ENCODE results near the gene SRGAP1. TPM values are rescaled to one million over a fixed set of nuclear protein-coding genes. Genes with fewer than 3 reads are reported as not detected.
"Not testable (repeated sequence)": the region's sequence is repeated elsewhere in the genome, so short reads cannot be mapped to it uniquely, and the experiment has no call there.

The SRGAP1 gene
- total and polyA plus RNA-seq, 4 donors: 13.9 to 17.3 (median 15.2) TPM

DNA sequence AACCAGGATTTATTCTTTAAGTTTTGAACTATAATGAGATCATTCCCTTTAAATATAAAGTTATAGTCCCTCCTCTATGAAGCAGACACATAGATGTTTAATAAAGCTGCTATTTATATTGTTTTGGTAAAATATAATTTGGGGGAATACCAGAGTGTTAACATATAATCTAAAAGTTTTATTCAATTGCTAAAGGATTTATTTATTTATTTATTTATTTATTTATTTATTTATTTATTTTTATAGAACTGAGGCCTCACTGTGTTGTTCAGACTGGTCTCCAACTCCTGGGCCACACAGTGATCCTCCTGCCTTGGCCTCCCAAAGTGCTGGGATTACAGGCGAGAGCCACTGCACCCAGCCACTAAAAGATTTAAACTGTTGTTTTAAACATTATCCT lies 278.9 kb downstream of the SRGAP1 start:
- Histone ChIP-seq H3K27me3 (ENCODE audit: control insufficient read depth, insufficient read depth, low read length) (no peaks in the 10 kb centered on the region), H3K4me1 (ENCODE audit: control insufficient read depth, insufficient read depth, low read length) (no peaks in the 10 kb centered on the region), H3K9me3 (ENCODE audit: control insufficient read depth, insufficient read depth, low read length) (no peaks in the 10 kb centered on the region), H3K4me3 (ENCODE audit: low read depth, low read length) (no peak overlapping the region), H3K27ac (ENCODE audit: low read depth, low read length) (no peak overlapping the region), H3K36me3 (ENCODE audit: control insufficient read depth, insufficient read depth, low read length) (peaks cover 8% of the 10 kb centered on the region)
- DNase-seq (ENCODE audit: low read depth in 4 of 6, low spot score in 6 of 6): no peak
- WGBS (ENCODE audit: insufficient coverage): no CpG with 5 or more reads among the region's 1 CpG

DNA sequence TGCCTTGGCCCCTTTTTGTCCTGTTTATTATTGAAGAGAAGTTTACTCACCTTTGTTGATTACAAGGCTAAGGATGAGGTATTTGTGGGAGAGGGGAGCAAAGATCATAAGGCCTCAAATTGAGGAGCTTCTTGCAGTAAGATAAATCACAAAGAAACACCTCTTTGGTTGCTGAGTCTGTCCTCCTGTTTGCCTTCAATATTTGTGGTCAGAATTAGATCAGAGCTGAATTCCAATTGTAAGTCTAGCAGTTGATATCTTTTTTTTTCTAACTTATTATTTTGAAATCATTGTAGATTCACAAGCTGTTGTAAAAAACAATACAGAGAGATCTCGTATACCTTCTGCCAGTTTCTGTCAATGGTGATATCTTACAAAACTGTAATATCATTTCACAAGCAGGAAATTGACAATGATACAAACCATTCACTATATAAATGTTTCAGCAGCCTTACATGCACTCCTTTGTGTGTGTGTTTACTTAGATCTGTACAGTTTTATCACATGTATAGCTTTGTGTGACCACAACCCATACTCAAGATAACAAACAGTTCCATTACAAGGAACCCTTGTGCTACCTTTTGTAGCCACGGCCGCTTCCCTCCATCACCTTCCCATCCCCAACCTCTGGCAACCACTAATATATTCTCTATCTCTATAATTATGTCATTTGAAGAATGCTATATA lies 280.2 kb downstream of the SRGAP1 start:
- no CpG with 5 or more reads among the region's 3 CpGs for WGBS (ENCODE audit: insufficient coverage)
- DNase-seq (ENCODE audit: low read depth in 4 of 6, low spot score in 6 of 6): no peak
- no peak overlapping the region for H3K27ac ChIP-seq (ENCODE audit: low read depth, low read length)
- peaks cover 10% of the 10 kb centered on the region for H3K36me3 ChIP-seq (ENCODE audit: control insufficient read depth, insufficient read depth, low read length)
- no peak overlapping the region for H3K4me3 ChIP-seq (ENCODE audit: low read depth, low read length)
- no peaks in the 10 kb centered on the region for H3K4me1 ChIP-seq (ENCODE audit: control insufficient read depth, insufficient read depth, low read length)
- H3K9me3 ChIP-seq (ENCODE audit: control insufficient read depth, insufficient read depth, low read length): no peaks in the 10 kb centered on the region
- H3K27me3 ChIP-seq (ENCODE audit: control insufficient read depth, insufficient read depth, low read length): no peaks in the 10 kb centered on the region

DNA sequence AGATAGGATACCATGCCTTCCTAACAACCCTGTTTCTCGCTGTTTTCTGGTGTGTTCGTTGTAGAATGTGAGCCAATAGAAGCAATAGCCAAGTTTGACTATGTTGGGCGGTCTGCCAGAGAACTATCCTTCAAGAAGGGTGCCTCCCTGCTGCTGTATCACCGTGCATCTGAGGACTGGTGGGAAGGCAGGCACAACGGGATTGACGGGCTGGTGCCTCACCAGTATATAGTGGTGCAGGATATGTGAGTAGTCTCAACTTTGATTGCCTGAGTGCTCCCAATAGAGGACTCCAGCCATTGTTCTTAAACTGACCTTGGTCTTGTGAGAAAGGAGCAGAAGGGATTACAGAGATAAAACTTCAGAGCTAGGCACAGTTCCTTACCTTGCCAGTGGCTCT lies 281.4 kb downstream of the SRGAP1 start:
- 67% methylated on average over 5 of the region's 6 CpGs for WGBS (ENCODE audit: insufficient coverage)
- no peaks in the 10 kb centered on the region for H3K27me3 ChIP-seq (ENCODE audit: control insufficient read depth, insufficient read depth, low read length)
- peaks cover 10% of the 10 kb centered on the region for H3K36me3 ChIP-seq (ENCODE audit: control insufficient read depth, insufficient read depth, low read length)
- no peak overlapping the region for H3K4me3 ChIP-seq (ENCODE audit: low read depth, low read length)
- H3K27ac ChIP-seq (ENCODE audit: low read depth, low read length): no peak overlapping the region
- H3K9me3 ChIP-seq (ENCODE audit: control insufficient read depth, insufficient read depth, low read length): no peaks in the 10 kb centered on the region
- DNase-seq (ENCODE audit: low read depth in 4 of 6, low spot score in 6 of 6): peak in 2 of 6 donors; percentile 27 to 78
- H3K4me1 ChIP-seq (ENCODE audit: control insufficient read depth, insufficient read depth, low read length): no peaks in the 10 kb centered on the region

DNA sequence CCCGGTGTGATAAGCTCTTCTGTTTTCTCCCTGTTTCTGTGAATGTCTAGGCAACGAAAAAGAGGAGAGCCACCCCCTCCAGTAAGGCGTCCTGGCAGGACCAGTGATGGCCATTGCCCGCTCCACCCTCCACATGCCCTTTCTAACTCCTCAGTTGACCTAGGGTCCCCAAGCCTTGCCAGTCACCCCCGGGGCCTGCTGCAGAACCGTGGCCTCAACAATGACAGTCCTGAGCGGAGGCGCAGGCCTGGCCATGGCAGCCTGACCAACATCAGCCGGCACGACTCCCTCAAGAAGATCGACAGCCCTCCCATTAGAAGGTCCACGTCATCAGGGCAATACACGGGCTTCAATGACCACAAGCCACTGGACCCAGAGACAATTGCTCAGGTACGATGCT lies 283.3 kb downstream of the SRGAP1 start:
- Histone ChIP-seq H3K27me3 (ENCODE audit: control insufficient read depth, insufficient read depth, low read length) (no peaks in the 10 kb centered on the region), H3K4me1 (ENCODE audit: control insufficient read depth, insufficient read depth, low read length) (no peaks in the 10 kb centered on the region), H3K36me3 (ENCODE audit: control insufficient read depth, insufficient read depth, low read length) (peaks cover 10% of the 10 kb centered on the region), H3K9me3 (ENCODE audit: control insufficient read depth, insufficient read depth, low read length) (no peaks in the 10 kb centered on the region), H3K27ac (ENCODE audit: low read depth, low read length) (no peak overlapping the region), H3K4me3 (ENCODE audit: low read depth, low read length) (no peak overlapping the region)
- DNase-seq (ENCODE audit: low read depth in 4 of 6, low spot score in 6 of 6): no peak
- 95% methylated on average over 10 of the region's 14 CpGs for WGBS (ENCODE audit: insufficient coverage)

DNA sequence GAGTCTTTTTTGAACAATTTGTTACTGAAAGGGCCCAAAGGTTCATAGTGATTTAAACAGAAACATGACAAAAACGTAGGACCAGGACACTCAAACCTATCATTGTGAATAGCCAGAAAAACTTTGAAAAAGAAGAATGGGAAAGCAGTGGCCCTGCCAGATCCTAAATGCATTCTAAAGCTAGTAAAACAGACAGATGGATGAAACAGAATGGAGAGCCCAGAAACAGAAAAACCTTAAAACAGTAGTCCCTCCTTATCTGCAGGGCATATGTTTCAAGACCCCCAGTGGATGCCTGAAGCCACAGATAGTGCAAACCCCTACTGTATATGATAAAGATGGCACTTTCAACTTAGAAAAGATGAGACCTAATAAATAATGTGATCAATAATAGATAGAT lies 283.9 kb downstream of the SRGAP1 start:
- Histone ChIP-seq H3K27me3 (ENCODE audit: control insufficient read depth, insufficient read depth, low read length) (no peaks in the 10 kb centered on the region), H3K9me3 (ENCODE audit: control insufficient read depth, insufficient read depth, low read length) (peaks cover 3% of the 10 kb centered on the region), H3K36me3 (ENCODE audit: control insufficient read depth, insufficient read depth, low read length) (peaks cover 10% of the 10 kb centered on the region), H3K4me1 (ENCODE audit: control insufficient read depth, insufficient read depth, low read length) (no peaks in the 10 kb centered on the region), H3K4me3 (ENCODE audit: low read depth, low read length) (no peak overlapping the region), H3K27ac (ENCODE audit: low read depth, low read length) (no peak overlapping the region)
- DNase-seq (ENCODE audit: low read depth in 4 of 6, low spot score in 6 of 6): peak in 1 of 6 donors; percentile 69
- WGBS (ENCODE audit: insufficient coverage): no CpG with 5 or more reads among the region's 1 CpG

DNA sequence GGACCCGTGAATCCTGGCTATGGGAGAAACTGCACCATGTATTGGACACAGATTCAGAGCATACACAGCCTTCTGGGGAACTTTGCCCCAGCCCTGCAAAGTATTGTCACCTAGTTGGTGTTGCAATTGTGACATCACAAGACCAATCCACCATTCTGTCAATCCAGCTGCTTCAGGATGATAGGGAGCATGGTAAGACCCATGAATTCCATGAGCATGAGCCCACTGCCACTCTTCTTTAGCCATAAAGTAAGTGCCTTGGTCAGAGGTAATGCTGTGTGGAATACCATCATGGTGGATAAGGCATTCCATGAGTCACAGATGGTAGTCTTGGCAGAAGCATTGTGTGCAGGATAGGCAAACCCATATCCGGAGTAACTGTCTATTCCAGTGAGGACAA lies 286.0 kb downstream of the SRGAP1 start:
- H3K4me3 ChIP-seq (ENCODE audit: low read depth, low read length); H3K27me3 ChIP-seq (ENCODE audit: control insufficient read depth, insufficient read depth, low read length); H3K36me3 ChIP-seq (ENCODE audit: control insufficient read depth, insufficient read depth, low read length); H3K9me3 ChIP-seq (ENCODE audit: control insufficient read depth, insufficient read depth, low read length); H3K4me1 ChIP-seq (ENCODE audit: control insufficient read depth, insufficient read depth, low read length); H3K27ac ChIP-seq (ENCODE audit: low read depth, low read length); DNase-seq (ENCODE audit: low read depth in 4 of 6, low spot score in 6 of 6): not testable (repeated sequence)
- WGBS (ENCODE audit: insufficient coverage): 92% methylated on average over 2 of the region's 2 CpGs

DNA sequence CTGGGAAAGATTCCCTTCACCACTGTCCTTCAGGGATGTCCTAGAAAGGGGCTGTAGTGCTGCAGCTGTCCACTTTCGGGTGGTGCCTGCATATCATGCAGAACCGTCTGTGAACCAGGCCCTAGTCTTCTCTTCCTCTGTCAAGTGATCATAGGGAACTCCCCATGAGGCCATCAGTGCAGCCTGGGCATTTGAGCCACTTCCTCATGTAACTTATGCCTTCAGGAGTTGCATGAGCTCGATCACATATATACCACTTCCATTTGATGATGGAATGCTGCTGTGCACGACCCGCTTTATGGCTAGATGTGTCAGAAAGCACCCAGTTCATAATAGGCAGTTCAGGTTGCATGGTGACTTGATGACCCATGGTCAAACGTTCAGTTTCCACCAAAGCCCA lies 287.0 kb downstream of the SRGAP1 start:
- DNase-seq (ENCODE audit: low read depth in 4 of 6, low spot score in 6 of 6); H3K36me3 ChIP-seq (ENCODE audit: control insufficient read depth, insufficient read depth, low read length); H3K27ac ChIP-seq (ENCODE audit: low read depth, low read length); H3K9me3 ChIP-seq (ENCODE audit: control insufficient read depth, insufficient read depth, low read length); H3K4me3 ChIP-seq (ENCODE audit: low read depth, low read length); H3K4me1 ChIP-seq (ENCODE audit: control insufficient read depth, insufficient read depth, low read length); H3K27me3 ChIP-seq (ENCODE audit: control insufficient read depth, insufficient read depth, low read length): not testable (repeated sequence)
- 100% methylated on average over 5 of the region's 6 CpGs for WGBS (ENCODE audit: insufficient coverage)

DNA sequence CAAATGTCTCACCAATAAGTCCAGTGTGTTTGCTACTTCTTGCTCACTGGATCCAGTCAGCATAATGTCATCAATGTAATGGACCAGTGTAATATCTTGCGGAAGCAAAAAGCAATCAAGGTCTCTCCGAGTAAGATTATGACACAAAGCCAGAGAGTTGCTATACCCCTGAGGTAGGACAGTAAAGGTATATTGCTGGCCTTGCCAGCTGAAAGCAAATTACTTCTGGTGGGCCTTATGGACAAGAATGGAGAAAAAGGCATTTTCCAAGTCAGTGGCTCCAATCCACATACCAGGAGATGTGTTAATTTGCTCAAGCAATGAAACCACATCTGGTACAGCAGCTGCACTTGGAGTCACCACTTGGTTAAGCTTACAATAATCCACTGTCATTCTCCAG lies 288.2 kb downstream of the SRGAP1 start:
- H3K27me3 ChIP-seq (ENCODE audit: control insufficient read depth, insufficient read depth, low read length); H3K9me3 ChIP-seq (ENCODE audit: control insufficient read depth, insufficient read depth, low read length); H3K4me1 ChIP-seq (ENCODE audit: control insufficient read depth, insufficient read depth, low read length); H3K4me3 ChIP-seq (ENCODE audit: low read depth, low read length); H3K36me3 ChIP-seq (ENCODE audit: control insufficient read depth, insufficient read depth, low read length); H3K27ac ChIP-seq (ENCODE audit: low read depth, low read length); DNase-seq (ENCODE audit: low read depth in 4 of 6, low spot score in 6 of 6): not testable (repeated sequence)
- 100% methylated on average over 2 of the region's 2 CpGs for WGBS (ENCODE audit: insufficient coverage)

DNA sequence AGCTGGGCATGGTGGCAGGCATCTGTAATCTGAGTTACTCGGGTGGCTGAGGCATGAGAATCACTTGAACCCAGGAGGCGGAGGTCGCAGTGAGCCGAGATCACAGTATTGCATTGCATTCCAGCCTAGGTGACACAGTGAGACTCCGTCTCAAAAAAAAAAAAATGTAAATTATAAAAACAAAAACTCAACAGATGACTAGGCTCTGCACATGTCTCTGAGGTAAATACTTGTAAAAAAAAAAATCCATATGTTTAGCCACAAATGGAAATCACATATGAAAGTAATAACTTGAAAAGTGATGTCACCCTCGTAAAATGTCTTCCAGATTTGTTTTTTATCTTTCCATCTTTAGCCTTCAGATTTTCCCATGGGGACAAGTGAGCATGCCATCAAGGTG lies 292.6 kb downstream of the SRGAP1 start:
- no peak overlapping the region for H3K4me3 ChIP-seq (ENCODE audit: low read depth, low read length)
- DNase-seq (ENCODE audit: low read depth in 4 of 6, low spot score in 6 of 6): no peak
- H3K9me3 ChIP-seq (ENCODE audit: control insufficient read depth, insufficient read depth, low read length): peaks cover 5% of the 10 kb centered on the region
- no CpG with 5 or more reads among the region's 6 CpGs for WGBS (ENCODE audit: insufficient coverage)
- no peak overlapping the region for H3K27ac ChIP-seq (ENCODE audit: low read depth, low read length)
- H3K27me3 ChIP-seq (ENCODE audit: control insufficient read depth, insufficient read depth, low read length): no peaks in the 10 kb centered on the region
- H3K36me3 ChIP-seq (ENCODE audit: control insufficient read depth, insufficient read depth, low read length): no peaks in the 10 kb centered on the region
- no peaks in the 10 kb centered on the region for H3K4me1 ChIP-seq (ENCODE audit: control insufficient read depth, insufficient read depth, low read length)

DNA sequence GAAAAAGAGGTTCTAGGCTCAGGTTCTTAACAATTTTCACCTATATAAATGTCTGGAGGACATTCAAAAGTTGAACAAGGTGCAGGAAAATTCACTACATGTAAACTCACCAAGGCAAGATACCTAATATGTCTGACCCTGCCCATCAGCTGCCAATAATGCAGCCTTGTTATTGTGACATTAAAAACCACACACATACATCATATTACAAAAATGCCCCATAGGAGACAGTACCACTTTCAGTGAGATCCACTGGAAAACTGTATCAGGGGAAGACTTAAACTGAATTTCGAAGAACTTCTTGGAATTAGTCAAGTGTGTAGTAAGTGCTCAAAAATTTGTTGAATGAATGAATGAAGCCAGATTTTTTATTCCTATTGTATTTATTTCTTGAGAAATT lies 294.5 kb downstream of the SRGAP1 start:
- DNase-seq (ENCODE audit: low read depth in 4 of 6, low spot score in 6 of 6): no peak
- Histone ChIP-seq H3K27ac (ENCODE audit: low read depth, low read length) (no peak overlapping the region), H3K9me3 (ENCODE audit: control insufficient read depth, insufficient read depth, low read length) (no peaks in the 10 kb centered on the region), H3K27me3 (ENCODE audit: control insufficient read depth, insufficient read depth, low read length) (no peaks in the 10 kb centered on the region), H3K4me3 (ENCODE audit: low read depth, low read length) (no peak overlapping the region), H3K4me1 (ENCODE audit: control insufficient read depth, insufficient read depth, low read length) (no peaks in the 10 kb centered on the region), H3K36me3 (ENCODE audit: control insufficient read depth, insufficient read depth, low read length) (peaks cover 5% of the 10 kb centered on the region)
- WGBS (ENCODE audit: insufficient coverage): no CpG with 5 or more reads among the region's 1 CpG

Measured in spinal cord (tissue), 10 donors.